Measurements from ENCODE around the gene MYO1D. TPM values are rescaled to one million over a fixed set of nuclear protein-coding genes. Genes with fewer than 3 reads are reported as not detected.

Gene MYO1D
- total RNA-seq, 2 donors from 2014 or later, result 42.9 to 43.7 TPM

DNA sequence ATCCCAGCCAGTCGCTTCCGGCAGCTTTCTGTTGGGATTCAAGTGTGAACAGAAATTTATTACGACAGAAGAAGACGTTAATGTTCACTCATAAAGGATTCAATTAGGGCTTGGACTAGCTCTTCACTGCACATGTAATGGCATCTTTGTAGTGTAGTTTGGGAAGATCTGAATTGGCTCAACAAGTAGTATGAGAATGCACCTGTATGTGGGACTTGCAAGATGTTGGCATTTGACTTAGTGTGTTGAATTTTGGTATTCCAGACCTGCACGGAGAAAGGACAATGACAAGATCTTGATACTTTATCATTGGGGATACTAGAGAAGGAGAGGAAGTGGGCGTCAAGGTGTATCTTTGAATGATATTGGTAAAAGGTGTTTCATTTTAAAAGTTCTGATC, 431.4 kb downstream of the MYO1D start:
- Mint-ChIP-seq H3K27ac (peak overlapping the region; percentile 97), H3K27me3 (ENCODE audit: insufficient read depth) (peaks cover 33% of the 10 kb centered on the region), H3K4me1 (peaks cover 12% of the 10 kb centered on the region), H3K36me3 (ENCODE audit: low read depth) (peaks cover 29% of the 10 kb centered on the region), H3K9me3 (peaks cover 11% of the 10 kb centered on the region), H3K4me3 (peak overlapping the region; percentile 96)
- WGBS, 2 experiments (ENCODE audit: insufficient coverage in 1 of 2, insufficient read length in 1 of 2), result 18 to 23% methylated on average over 4 to 6 of the region's 6 CpGs
- H3K4me3 ChIP-seq (ENCODE audit: low read length), result peak overlapping the region; percentile 91
- TF ChIP-seq, protein P1, sequence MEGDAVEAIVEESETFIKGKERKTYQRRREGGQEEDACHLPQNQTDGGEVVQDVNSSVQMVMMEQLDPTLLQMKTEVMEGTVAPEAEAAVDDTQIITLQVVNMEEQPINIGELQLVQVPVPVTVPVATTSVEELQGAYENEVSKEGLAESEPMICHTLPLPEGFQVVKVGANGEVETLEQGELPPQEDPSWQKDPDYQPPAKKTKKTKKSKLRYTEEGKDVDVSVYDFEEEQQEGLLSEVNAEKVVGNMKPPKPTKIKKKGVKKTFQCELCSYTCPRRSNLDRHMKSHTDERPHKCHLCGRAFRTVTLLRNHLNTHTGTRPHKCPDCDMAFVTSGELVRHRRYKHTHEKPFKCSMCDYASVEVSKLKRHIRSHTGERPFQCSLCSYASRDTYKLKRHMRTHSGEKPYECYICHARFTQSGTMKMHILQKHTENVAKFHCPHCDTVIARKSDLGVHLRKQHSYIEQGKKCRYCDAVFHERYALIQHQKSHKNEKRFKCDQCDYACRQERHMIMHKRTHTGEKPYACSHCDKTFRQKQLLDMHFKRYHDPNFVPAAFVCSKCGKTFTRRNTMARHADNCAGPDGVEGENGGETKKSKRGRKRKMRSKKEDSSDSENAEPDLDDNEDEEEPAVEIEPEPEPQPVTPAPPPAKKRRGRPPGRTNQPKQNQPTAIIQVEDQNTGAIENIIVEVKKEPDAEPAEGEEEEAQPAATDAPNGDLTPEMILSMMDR (conservative IDR thresholded peaks at IDR 0.05), result no peak
- H3K27me3 ChIP-seq (ENCODE audit: control insufficient read depth, insufficient read depth, low read length, poor library complexity, severe bottlenecking), result peaks cover 5% of the 10 kb centered on the region
- peaks cover 11% of the 10 kb centered on the region for H3K9me3 ChIP-seq (ENCODE audit: control insufficient read depth, low read length)
- no peaks in the 10 kb centered on the region for H3K4me1 ChIP-seq (ENCODE audit: control insufficient read depth, insufficient read depth, low read length)
- H3K27ac ChIP-seq (ENCODE audit: low read depth, low read length), result no peak overlapping the region
- DNase-seq, result no peak
- H3K36me3 ChIP-seq (ENCODE audit: control insufficient read depth, insufficient read depth, low read length), result peaks cover 48% of the 10 kb centered on the region
- H3K9ac ChIP-seq (ENCODE audit: extremely low read depth, low read length, poor library complexity, severe bottlenecking), result peak overlapping the region; percentile 86

DNA sequence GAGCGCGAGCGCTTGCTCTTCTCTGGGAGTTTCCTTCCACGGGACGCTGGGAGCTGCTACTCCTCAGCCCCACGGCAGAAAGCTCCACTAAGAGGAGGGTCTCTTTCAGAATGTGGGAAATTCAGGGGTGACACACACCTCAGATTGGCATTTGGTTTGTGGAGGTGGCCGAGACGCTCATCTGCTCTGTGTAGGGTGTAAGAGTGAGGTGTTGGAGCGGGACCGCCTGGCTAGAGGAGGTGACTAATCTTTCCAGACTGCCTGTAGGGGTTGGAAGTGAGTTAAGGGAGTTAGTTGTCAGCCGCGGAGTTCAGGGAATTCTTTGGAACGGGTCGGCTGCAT, 431.9 kb downstream of the MYO1D start:
- Histone ChIP-seq H3K36me3 (ENCODE audit: control insufficient read depth, insufficient read depth, low read length) (peaks cover 46% of the 10 kb centered on the region), H3K4me3 (ENCODE audit: low read length) (peak overlapping the region; percentile 91), H3K27ac (ENCODE audit: low read depth, low read length) (peak overlapping the region; percentile 87), H3K9ac (ENCODE audit: extremely low read depth, low read length, poor library complexity, severe bottlenecking) (peak overlapping the region; percentile 86), H3K27me3 (ENCODE audit: control insufficient read depth, insufficient read depth, low read length, poor library complexity, severe bottlenecking) (peaks cover 5% of the 10 kb centered on the region), H3K4me1 (ENCODE audit: control insufficient read depth, insufficient read depth, low read length) (no peaks in the 10 kb centered on the region), H3K9me3 (ENCODE audit: control insufficient read depth, low read length) (peaks cover 11% of the 10 kb centered on the region)
- DNase-seq, result peak; percentile 83
- peaks cover 33% of the 10 kb centered on the region for H3K27me3 Mint-ChIP-seq (ENCODE audit: insufficient read depth)
- H3K4me3 Mint-ChIP-seq, result peak overlapping the region; percentile 96
- H3K27ac Mint-ChIP-seq, result peak overlapping the region; percentile 97
- TF ChIP-seq, protein P1 (conservative IDR thresholded peaks at IDR 0.05), result no peak
- peaks cover 11% of the 10 kb centered on the region for H3K9me3 Mint-ChIP-seq
- H3K4me1 Mint-ChIP-seq, result peaks cover 12% of the 10 kb centered on the region
- WGBS, 2 experiments (ENCODE audit: insufficient coverage in 1 of 2, insufficient read length in 1 of 2), result 0 to 2% methylated on average over 5 to 14 of the region's 14 CpGs
- H3K36me3 Mint-ChIP-seq (ENCODE audit: low read depth), result peaks cover 27% of the 10 kb centered on the region

DNA sequence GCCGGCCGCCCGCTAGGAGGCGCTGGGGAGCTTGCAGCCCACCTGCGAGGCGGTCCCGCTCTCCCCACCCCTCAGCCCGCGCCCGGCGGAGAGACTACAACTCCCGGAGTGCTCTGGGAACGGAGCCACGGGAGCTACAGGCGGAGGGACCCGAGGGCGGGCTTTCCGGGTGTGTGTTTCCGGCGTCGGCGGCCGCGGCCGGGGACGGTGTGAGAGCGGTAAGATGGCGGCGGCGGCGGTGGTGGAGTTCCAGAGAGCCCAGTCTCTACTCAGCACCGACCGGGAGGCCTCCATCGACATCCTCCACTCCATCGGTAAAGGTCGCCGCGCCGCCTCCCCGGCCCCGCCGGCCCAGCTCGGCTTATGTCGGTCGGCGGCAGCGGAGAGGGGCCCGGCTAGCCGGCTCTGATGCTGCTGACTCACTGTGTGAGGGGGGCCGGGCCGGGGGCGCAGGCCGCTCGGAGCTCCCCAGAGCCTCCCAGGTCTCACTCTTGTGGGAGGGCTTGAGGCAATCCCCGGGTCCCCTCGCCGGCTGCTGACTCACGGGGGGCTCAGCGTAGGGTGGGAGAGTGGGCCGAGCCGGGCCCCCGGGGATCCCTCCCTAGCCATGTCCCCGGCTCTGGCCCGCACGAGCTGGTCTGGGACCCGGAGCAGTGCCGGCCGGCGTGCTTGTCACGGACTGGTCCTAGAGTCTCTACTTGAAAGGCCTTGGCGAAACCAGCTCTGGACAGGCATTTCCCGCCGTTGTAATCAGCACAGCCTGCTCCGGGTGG, 432.4 kb downstream of the MYO1D start, which contains the start of gene PSMD11:
Gene PSMD11, plus strand, starts transcription at position 210 of the 773 bp plus-strand sequence. Its CDS starts 14 bp downstream, at position 224.
- H3K4me3 Mint-ChIP-seq, result peak within 1 kb of the TSS; percentile 96
- peak within 1 kb of the TSS; percentile 97 for H3K27ac Mint-ChIP-seq
- H3K27ac ChIP-seq (ENCODE audit: low read depth, low read length), result peak within 1 kb of the TSS; percentile 87
- DNase-seq, result peak; percentile 100
- H3K9me3 ChIP-seq (ENCODE audit: control insufficient read depth, low read length), result peaks cover 11% of the 10 kb centered on the region
- no peaks in the 10 kb centered on the region for H3K4me1 ChIP-seq (ENCODE audit: control insufficient read depth, insufficient read depth, low read length)
- WGBS, 2 experiments (ENCODE audit: insufficient coverage in 1 of 2, insufficient read length in 1 of 2), result 0% methylated on average over 8 to 74 of the region's 74 CpGs
- TF ChIP-seq, protein P1 (conservative IDR thresholded peaks at IDR 0.05), result no peak
- H3K9me3 Mint-ChIP-seq, result peaks cover 11% of the 10 kb centered on the region
- peaks cover 12% of the 10 kb centered on the region for H3K4me1 Mint-ChIP-seq
- peak within 1 kb of the TSS; percentile 91 for H3K4me3 ChIP-seq (ENCODE audit: low read length)
- H3K27me3 ChIP-seq (ENCODE audit: control insufficient read depth, insufficient read depth, low read length, poor library complexity, severe bottlenecking), result peaks cover 5% of the 10 kb centered on the region
- peaks cover 21% of the 10 kb centered on the region for H3K36me3 Mint-ChIP-seq (ENCODE audit: low read depth)
- H3K27me3 Mint-ChIP-seq (ENCODE audit: insufficient read depth), result peaks cover 33% of the 10 kb centered on the region
- peak within 1 kb of the TSS; percentile 86 for H3K9ac ChIP-seq (ENCODE audit: extremely low read depth, low read length, poor library complexity, severe bottlenecking)
- H3K36me3 ChIP-seq (ENCODE audit: control insufficient read depth, insufficient read depth, low read length), result peaks cover 40% of the 10 kb centered on the region
